SK-N-MC (cell line): ENCODE results near the gene PDE6D.

Source experiments
- EZH2 ChIP-seq: fragments of 200-600 bp; sonication (generic); IDR thresholded peaks from one replicate; pipeline ENCODE4 v1.6.1; 2017; ENCODE audit warnings: antibody characterized with exemption
- FOXP2 ChIP-seq: optimal IDR thresholded peaks from 2 replicates; pipeline ENCODE3; 2011; ENCODE audit warnings: mild to moderate bottlenecking, moderate library complexity; ENCODE audit not compliant: insufficient read depth; ENCODE audit errors: extremely low read length, control extremely low read depth
- POLR2AphosphoS5 ChIP-seq: IDR thresholded peaks from 2 replicates; pipeline ENCODE4 v1.6.1; 2012; ENCODE audit warnings: mild to moderate bottlenecking, low read depth, low read length, borderline replicate concordance

DNA sequence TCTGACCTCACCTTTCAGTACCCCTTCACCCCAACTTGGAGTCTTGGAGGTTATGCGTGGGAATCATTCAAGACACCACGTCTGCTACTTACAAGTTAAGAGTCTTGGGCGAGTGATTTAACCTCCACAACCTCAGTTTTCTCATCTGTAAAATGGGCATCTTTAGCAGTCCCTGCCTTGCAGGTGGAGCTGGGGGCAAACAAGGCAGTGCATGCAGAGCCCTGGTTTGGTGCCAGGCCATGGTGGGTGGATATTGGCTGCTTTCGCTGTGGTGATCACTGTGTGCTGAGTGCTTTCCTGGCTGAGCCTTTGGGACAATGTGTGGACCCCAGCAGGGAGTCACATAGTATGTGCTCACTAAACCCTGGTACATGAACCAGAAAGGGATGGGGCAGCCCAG is 93.1 kb downstream of the PDE6D start:
- TF ChIP-seq EZH2 (no peak), POLR2AphosphoS5 (no peak), FOXP2 (no peak)
